Measurements from ENCODE around the gene DCX. TPM values are rescaled to one million over a fixed set of nuclear protein-coding genes. Genes with fewer than 3 reads are reported as not detected.

DCX gene
- total RNA-seq, 1 donor from 2014 or later: 0.05 TPM

GRCh38 chrX:111442791-111443190, 30.8 kb upstream of the DCX start:
- TF ChIP-seq, protein P1, sequence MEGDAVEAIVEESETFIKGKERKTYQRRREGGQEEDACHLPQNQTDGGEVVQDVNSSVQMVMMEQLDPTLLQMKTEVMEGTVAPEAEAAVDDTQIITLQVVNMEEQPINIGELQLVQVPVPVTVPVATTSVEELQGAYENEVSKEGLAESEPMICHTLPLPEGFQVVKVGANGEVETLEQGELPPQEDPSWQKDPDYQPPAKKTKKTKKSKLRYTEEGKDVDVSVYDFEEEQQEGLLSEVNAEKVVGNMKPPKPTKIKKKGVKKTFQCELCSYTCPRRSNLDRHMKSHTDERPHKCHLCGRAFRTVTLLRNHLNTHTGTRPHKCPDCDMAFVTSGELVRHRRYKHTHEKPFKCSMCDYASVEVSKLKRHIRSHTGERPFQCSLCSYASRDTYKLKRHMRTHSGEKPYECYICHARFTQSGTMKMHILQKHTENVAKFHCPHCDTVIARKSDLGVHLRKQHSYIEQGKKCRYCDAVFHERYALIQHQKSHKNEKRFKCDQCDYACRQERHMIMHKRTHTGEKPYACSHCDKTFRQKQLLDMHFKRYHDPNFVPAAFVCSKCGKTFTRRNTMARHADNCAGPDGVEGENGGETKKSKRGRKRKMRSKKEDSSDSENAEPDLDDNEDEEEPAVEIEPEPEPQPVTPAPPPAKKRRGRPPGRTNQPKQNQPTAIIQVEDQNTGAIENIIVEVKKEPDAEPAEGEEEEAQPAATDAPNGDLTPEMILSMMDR (IDR thresholded peaks at IDR 0.05; ENCODE audit: borderline replicate concordance): no peak
- DNase-seq: no peak
- Histone ChIP-seq H3K9me3 (replicated peaks) (no peaks in the 10 kb centered on the region), H3K36me3 (no peaks in the 10 kb centered on the region), H3K27me3 (ENCODE audit: low read depth) (no peaks in the 10 kb centered on the region), H3K27ac (replicated peaks) (no peak overlapping the region), H3K4me1 (no peaks in the 10 kb centered on the region), H3K4me3 (no peak overlapping the region)
- intact Hi-C loops (cut with micrococcal nuclease): no loop called here

DNA sequence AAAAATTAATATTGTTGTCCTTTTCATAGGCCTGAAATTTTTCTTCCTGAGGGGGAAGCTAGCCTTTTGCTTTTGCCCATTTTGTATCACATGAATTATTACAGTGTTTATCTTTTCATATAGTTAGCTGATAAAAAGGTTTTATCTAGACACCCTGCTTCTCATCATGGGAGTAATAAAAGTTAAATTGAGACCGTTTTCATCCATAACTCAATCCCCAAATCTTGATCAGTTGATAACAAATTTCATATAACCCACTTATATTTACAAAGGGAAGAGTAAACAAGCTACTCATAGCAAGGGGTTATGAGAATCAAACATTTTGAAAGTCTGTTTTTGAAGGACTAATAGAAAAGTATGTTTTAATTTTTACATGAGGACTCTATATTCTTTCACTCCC, 23.5 kb upstream of the DCX start:
- Histone ChIP-seq H3K27me3 (ENCODE audit: low read depth) (no peaks in the 10 kb centered on the region), H3K4me1 (no peaks in the 10 kb centered on the region), H3K9me3 (replicated peaks) (no peaks in the 10 kb centered on the region), H3K36me3 (no peaks in the 10 kb centered on the region), H3K4me3 (no peak overlapping the region), H3K27ac (replicated peaks) (no peak overlapping the region)
- no peak for DNase-seq
- intact Hi-C loops (cut with micrococcal nuclease): no loop called here
- TF ChIP-seq, protein P1 (IDR thresholded peaks at IDR 0.05; ENCODE audit: borderline replicate concordance): no peak

DNA sequence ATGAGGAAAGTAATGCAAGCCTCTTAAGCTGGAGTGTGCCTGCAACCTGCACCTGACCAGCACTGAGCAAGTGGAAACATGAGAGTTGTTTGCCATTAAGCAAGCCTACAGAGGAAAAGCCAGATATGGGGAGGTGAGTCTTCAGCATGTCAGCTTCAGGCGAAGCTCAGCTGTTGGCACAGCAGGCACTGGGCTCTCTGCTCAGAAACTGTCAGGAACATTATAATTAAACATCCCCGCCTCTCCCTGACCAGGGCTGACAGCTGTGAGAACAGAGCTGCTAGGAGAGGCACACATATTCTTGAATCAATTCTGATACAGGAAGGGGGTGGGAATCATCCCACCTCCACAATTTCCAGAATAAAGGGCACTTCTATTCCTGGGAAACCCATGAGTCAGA, 19.0 kb upstream of the DCX start:
- intact Hi-C loops (cut with micrococcal nuclease): no loop called here
- no peak overlapping the region for H3K4me3 ChIP-seq

DNA sequence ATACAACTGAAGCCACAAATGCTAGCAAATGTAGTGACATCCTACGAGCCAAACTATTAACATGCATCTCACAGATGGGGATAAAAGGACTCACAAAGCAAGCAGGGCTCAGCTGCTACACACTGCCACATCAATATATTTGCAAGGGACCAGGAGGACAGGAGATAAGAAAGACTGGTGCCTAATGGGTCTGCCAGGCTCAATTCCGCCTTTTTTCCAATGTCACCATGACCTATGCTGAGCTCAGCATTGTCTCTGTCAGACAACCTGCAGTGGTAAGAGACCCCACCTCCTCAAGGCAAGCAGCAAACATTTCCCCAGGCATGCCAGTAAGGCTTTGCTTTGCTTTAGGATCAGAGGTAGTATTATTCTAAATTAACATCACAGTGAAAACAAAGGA, 435 bp downstream of the DCX start:
- Histone ChIP-seq H3K9me3 (replicated peaks) (no peaks in the 10 kb centered on the region), H3K4me3 (no peak overlapping the region), H3K4me1 (no peaks in the 10 kb centered on the region), H3K27ac (replicated peaks) (no peak overlapping the region), H3K36me3 (no peaks in the 10 kb centered on the region), H3K27me3 (ENCODE audit: low read depth) (peaks cover 5% of the 10 kb centered on the region)
- intact Hi-C loops (cut with micrococcal nuclease): no loop called here
- TF ChIP-seq, protein P1 (IDR thresholded peaks at IDR 0.05; ENCODE audit: borderline replicate concordance): no peak
- no peak for DNase-seq

More for the DNA sequence above, 19.0 kb upstream of the DCX start:
- no peak overlapping the region for H3K27ac ChIP-seq (replicated peaks)
- TF ChIP-seq, protein P1 (IDR thresholded peaks at IDR 0.05; ENCODE audit: borderline replicate concordance): no peak
- no peaks in the 10 kb centered on the region for H3K36me3 ChIP-seq
- H3K4me1 ChIP-seq: no peaks in the 10 kb centered on the region
- DNase-seq: no peak
- H3K27me3 ChIP-seq (ENCODE audit: low read depth): no peaks in the 10 kb centered on the region
- no peaks in the 10 kb centered on the region for H3K9me3 ChIP-seq (replicated peaks)

- Histone ChIP-seq H3K36me3 (no peaks in the 10 kb centered on the region), H3K27ac (replicated peaks) (no peak overlapping the region), H3K27me3 (ENCODE audit: low read depth) (peaks cover 5% of the 10 kb centered on the region), H3K4me1 (no peaks in the 10 kb centered on the region), H3K4me3 (no peak overlapping the region), H3K9me3 (replicated peaks) (no peaks in the 10 kb centered on the region)
- TF ChIP-seq, protein P1 (IDR thresholded peaks at IDR 0.05; ENCODE audit: borderline replicate concordance): no peak
- intact Hi-C loops (cut with micrococcal nuclease): no loop called here
- DNase-seq: no peak
Observed at GRCh38 chrX:111410590-111411078, 1.4 kb downstream of the DCX start.

Measured in left ventricle myocardium inferior (tissue), 1 donor.